HCT116 (cell line): Measurements from ENCODE around the gene TMEM164. TPM values are rescaled to one million over a fixed set of nuclear protein-coding genes. Genes with fewer than 3 reads are reported as not detected.

Experiments
- ATAC-seq: fragments of 200-7000 bp; cut with Tn5 transposase; 2 replicates; pipeline ENCODE4 v1.9.1; 2020; ENCODE audit warnings: mild to moderate bottlenecking, moderate library complexity
- BruUV-seq: library from RNA; stranded (reverse); fragments of 400-500 nt; replicated peaks from 2 replicates; lab custom pipeline; 2021; lab: Mats Ljungman, UMichigan
- CTCF ChIA-PET: fragments of 300-600 bp; sonication (Branson Sonifier 250); formaldehyde crosslinking; loops from one replicate; lab custom pipeline; 2021; ENCODE audit warnings: antibody characterized with exemption; lab: Charles Lee
- POLR2A ChIA-PET: fragments of 300-600, 350-600 bp; sonication (Branson Sonifier 250); formaldehyde crosslinking; loops from one replicate; lab custom pipeline; 2021; ENCODE audit warnings: antibody characterized with exemption; lab: Charles Lee
- RAD21 ChIA-PET, 2 experiments: fragments of 300-600 bp; sonication (Branson Sonifier 250); formaldehyde crosslinking; loops; one replicate each; lab custom pipeline; 2023; ENCODE audit warnings: low total read pairs in 2 of 2; ENCODE audit not compliant: uncharacterized antibody in 2 of 2, unreplicated experiment in 2 of 2, low non-redundant PET in 1 of 2; lab: Charles Lee
- DNase-seq: peaks from one replicate; pipeline ENCODE4 v3.0.0-alpha.2; 2010; ENCODE audit warnings: low read depth, low spot score
- H2AFZ ChIP-seq: fragments of 200-600 bp; shearing (Covaris generic), sonication (generic); 2 replicates; pipeline ENCODE4 v1.6.1; 2017; ENCODE audit warnings: low read depth, mixed run types, mixed read lengths, antibody characterized with exemption, low read length; ENCODE audit not compliant: poor library complexity, severe bottlenecking
- H3K27ac ChIP-seq: 2 replicates; pipeline ENCODE4 v1.5.1; 2012; ENCODE audit warnings: low read depth, low read length
- H3K27me3 ChIP-seq: fragments of 200-600 bp; sonication (generic); 2 replicates; pipeline ENCODE4 v1.6.1; 2016; ENCODE audit warnings: mixed run types, low read length, mixed read lengths; ENCODE audit not compliant: insufficient read depth
- H3K36me3 ChIP-seq, 2 experiments: fragments of 200-500 bp in 1 of 2; fragments of 200-600 bp in 1 of 2; sonication (Bioruptor generic) in 1 of 2; sonication (generic) in 1 of 2; 2 replicates each; pipeline versions ENCODE4 v1.5.1 to v1.6.1; 2014 to 2016; ENCODE audit warnings: low read length in 2 of 2, inconsistent platforms in 1 of 2, mixed read lengths in 1 of 2, mixed run types in 1 of 2; ENCODE audit not compliant: insufficient read depth in 2 of 2, control insufficient read depth in 1 of 2
- H3K4me1 ChIP-seq, 2 experiments: fragments of 200-600 bp in 1 of 2; sonication (generic) in 1 of 2; 2 replicates each; pipeline versions ENCODE4 v1.5.1 to v1.6.1; 2012 to 2017; ENCODE audit warnings: low read length in 2 of 2, inconsistent platforms in 1 of 2, mild to moderate bottlenecking in 1 of 2, mixed read lengths in 1 of 2, mixed run types in 1 of 2, moderate library complexity in 1 of 2; ENCODE audit not compliant: insufficient read depth in 2 of 2, control insufficient read depth in 1 of 2
- H3K4me2 ChIP-seq: fragments of 200-600 bp; sonication (generic); 2 replicates; pipeline ENCODE4 v1.6.1; 2017; ENCODE audit warnings: mixed run types, low read length, mixed read lengths
- H3K4me3 ChIP-seq, 2 experiments: fragments of 200-600 bp in 1 of 2; sonication (generic) in 1 of 2; replicated peaks in 1 of 2; 2 replicates each; pipeline ENCODE4 v1.5.1; 2011 to 2016; ENCODE audit warnings: low read length in 2 of 2, control low read depth in 1 of 2, low read depth in 1 of 2, mild to moderate bottlenecking in 1 of 2, mixed read lengths in 1 of 2, mixed run types in 1 of 2
- H3K79me2 ChIP-seq: fragments of 200-600 bp; sonication (generic); 2 replicates; pipeline ENCODE4 v1.6.1; 2017; ENCODE audit warnings: mild to moderate bottlenecking, mixed run types, low read length, moderate library complexity, mixed read lengths; ENCODE audit not compliant: insufficient read depth
- H3K9ac ChIP-seq: fragments of 200-600 bp; sonication (generic); 2 replicates; pipeline ENCODE4 v1.6.1; 2016; ENCODE audit warnings: low read length, mixed read lengths
- H3K9me2 ChIP-seq: fragments of 200-600 bp; sonication (generic), shearing (Covaris generic); 2 replicates; pipeline ENCODE4 v1.6.1; 2017; ENCODE audit warnings: mixed run types, mild to moderate bottlenecking, moderate library complexity; ENCODE audit not compliant: insufficient read depth
- H3K9me3 ChIP-seq, 2 experiments: fragments of 200-500 bp in 1 of 2; fragments of 200-600 bp in 1 of 2; sonication (Bioruptor generic) in 1 of 2; sonication (generic) in 1 of 2; 2 replicates each; pipeline ENCODE4 v1.6.1; 2014 to 2017; ENCODE audit warnings: low read length in 2 of 2, mixed read lengths in 2 of 2, inconsistent platforms in 1 of 2, low read depth in 1 of 2, mild to moderate bottlenecking in 1 of 2, mixed run types in 1 of 2, moderate library complexity in 1 of 2; ENCODE audit not compliant: control insufficient read depth in 1 of 2, insufficient read depth in 1 of 2
- H4K20me1 ChIP-seq: fragments of 200-600 bp; sonication (generic), shearing (Covaris generic); 2 replicates; pipeline ENCODE4 v1.6.1; 2017; ENCODE audit warnings: mixed run types, mild to moderate bottlenecking, moderate library complexity; ENCODE audit not compliant: insufficient read depth
- CBX3 ChIP-seq: IDR thresholded peaks from 2 replicates; pipeline ENCODE4 v1.6.1; 2012; ENCODE audit warnings: low read depth
- EGR1 ChIP-seq: IDR thresholded peaks from 2 replicates; pipeline ENCODE4 v1.6.1; 2012; ENCODE audit warnings: low read depth
- ELF1 ChIP-seq: IDR thresholded peaks from 2 replicates; pipeline ENCODE4 v1.6.1; 2012; ENCODE audit warnings: low read depth, borderline replicate concordance
- FOSL1 ChIP-seq: IDR thresholded peaks from 2 replicates; pipeline ENCODE4 v1.6.1; 2012; ENCODE audit warnings: low read depth
- JUND ChIP-seq: IDR thresholded peaks from 2 replicates; pipeline ENCODE4 v1.6.1; 2012
- POLR2A ChIP-seq: IDR thresholded peaks from 2 replicates; pipeline ENCODE4 v1.7.0; 2011; ENCODE audit warnings: borderline replicate concordance; ENCODE audit not compliant: insufficient read depth, insufficient read length; ENCODE audit errors: extremely low read depth
- POLR2AphosphoS5 ChIP-seq: IDR thresholded peaks from 2 replicates; pipeline ENCODE4 v1.6.1; 2011; ENCODE audit warnings: mild to moderate bottlenecking, low read depth, low read length, moderate library complexity
- RAD21 ChIP-seq: IDR thresholded peaks from 2 replicates; pipeline ENCODE4 v1.6.1; 2012; ENCODE audit warnings: low read depth, mild to moderate bottlenecking
- SIN3A ChIP-seq: IDR thresholded peaks from 2 replicates; pipeline ENCODE4 v1.6.1; 2012; ENCODE audit warnings: low read depth
- SP1 ChIP-seq: IDR thresholded peaks from 2 replicates; pipeline ENCODE4 v1.6.1; 2012; ENCODE audit warnings: low read depth
- SRF ChIP-seq: IDR thresholded peaks from 2 replicates; pipeline ENCODE4 v1.6.1; 2012; ENCODE audit warnings: low read depth
- TCF7L2 ChIP-seq: IDR thresholded peaks from 2 replicates; pipeline ENCODE4 v1.7.0; 2011; ENCODE audit warnings: borderline replicate concordance, inconsistent platforms; ENCODE audit not compliant: insufficient read depth, insufficient read length; ENCODE audit errors: extremely low read depth
- YY1 ChIP-seq: IDR thresholded peaks from 2 replicates; pipeline ENCODE4 v1.6.1; 2011; ENCODE audit warnings: low read length, low read depth, moderate library complexity, mild to moderate bottlenecking; ENCODE audit not compliant: insufficient replicate concordance; ENCODE audit errors: extremely low read depth
- ZFX ChIP-seq: fragments of 450-650 bp; IDR thresholded peaks from 2 replicates; pipeline ENCODE4 v1.6.1; 2017
- ZNF274 ChIP-seq: fragments of 200-500 bp; sonication (Bioruptor generic); IDR thresholded peaks from 2 replicates; pipeline ENCODE4 v1.6.1; 2014; ENCODE audit warnings: mild to moderate bottlenecking, low read depth, low read length, inconsistent platforms
- intact Hi-C: fragments of 100-400 bp; cut with micrococcal nuclease; formaldehyde crosslinking; loops from 2 replicates; pipeline ENCODE4 v1.10.0; 2022
- total RNA-seq: library from RNA; stranded (reverse); gene quantifications from one replicate; pipeline ENCODE4 v1.2.1, GENCODE V29; 2021; ENCODE audit not compliant: unreplicated experiment
- TF ChIP-seq, protein P1 (sequence below): IDR thresholded peaks from 2 replicates; pipeline ENCODE4 v1.6.1; 2012; ENCODE audit warnings: low read depth
- TF ChIP-seq, protein P2 (sequence below): IDR thresholded peaks from 2 replicates; pipeline ENCODE4 v1.6.1; 2011; ENCODE audit warnings: mild to moderate bottlenecking, low read length, moderate library complexity; ENCODE audit not compliant: insufficient replicate concordance; ENCODE audit errors: extremely low read depth
- TF ChIP-seq, protein P3 (sequence below): IDR thresholded peaks from 2 replicates; pipeline ENCODE4 v1.6.1; 2012

The TMEM164 gene
- total RNA-seq, 1 experiment from 2014 or later = 18.7 TPM

DNA sequence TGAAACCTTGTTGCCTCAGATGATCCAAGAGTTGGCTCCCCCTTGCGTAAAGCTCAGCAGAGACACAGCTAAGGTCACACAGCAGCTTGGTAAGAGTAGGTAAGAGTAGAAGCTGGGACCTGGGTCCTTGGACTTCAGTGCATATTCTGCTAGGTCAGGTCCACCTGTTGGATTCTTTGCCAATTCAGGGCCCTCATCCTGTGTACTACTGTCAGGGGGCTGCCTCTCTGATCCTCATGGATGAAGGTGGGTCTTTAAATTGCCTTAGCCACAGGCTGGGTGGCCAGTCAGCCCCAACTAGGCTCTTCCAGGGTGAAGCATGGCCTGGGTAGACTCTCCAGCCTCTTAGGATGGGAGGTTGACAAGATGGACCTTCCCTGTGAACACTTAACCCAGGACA lies 159.2 kb downstream of the TMEM164 start:
- Histone ChIP-seq H3K27ac (no peak overlapping the region), H3K79me2 (no peaks in the 10 kb centered on the region), H3K9me3 (no peaks in the 10 kb centered on the region), H3K36me3 (no peaks in the 10 kb centered on the region), H3K4me1 (peaks cover 0 to 4% of the 10 kb centered on the region in 2 experiments; a peak in 1 of 4 replicates), H3K9ac (no peak overlapping the region), H3K9me2 (no peaks in the 10 kb centered on the region), H3K27me3 (no peaks in the 10 kb centered on the region), H2AFZ (no peak overlapping the region), H4K20me1 (no peaks in the 10 kb centered on the region), H3K4me2 (no peak overlapping the region), H3K4me3 (no peak overlapping the region)
- RAD21 ChIA-PET = no interaction called here
- POLR2A ChIA-PET = no interaction called here
- CTCF ChIA-PET = interaction anchor here (1.6 kb wide), 1 partner anchor 16 kb away, joined by 6 read pairs; no protein-coding TSS in a partner anchor
- DNase-seq (no peak), ATAC-seq (no peak)
- TF ChIP-seq, protein P1, sequence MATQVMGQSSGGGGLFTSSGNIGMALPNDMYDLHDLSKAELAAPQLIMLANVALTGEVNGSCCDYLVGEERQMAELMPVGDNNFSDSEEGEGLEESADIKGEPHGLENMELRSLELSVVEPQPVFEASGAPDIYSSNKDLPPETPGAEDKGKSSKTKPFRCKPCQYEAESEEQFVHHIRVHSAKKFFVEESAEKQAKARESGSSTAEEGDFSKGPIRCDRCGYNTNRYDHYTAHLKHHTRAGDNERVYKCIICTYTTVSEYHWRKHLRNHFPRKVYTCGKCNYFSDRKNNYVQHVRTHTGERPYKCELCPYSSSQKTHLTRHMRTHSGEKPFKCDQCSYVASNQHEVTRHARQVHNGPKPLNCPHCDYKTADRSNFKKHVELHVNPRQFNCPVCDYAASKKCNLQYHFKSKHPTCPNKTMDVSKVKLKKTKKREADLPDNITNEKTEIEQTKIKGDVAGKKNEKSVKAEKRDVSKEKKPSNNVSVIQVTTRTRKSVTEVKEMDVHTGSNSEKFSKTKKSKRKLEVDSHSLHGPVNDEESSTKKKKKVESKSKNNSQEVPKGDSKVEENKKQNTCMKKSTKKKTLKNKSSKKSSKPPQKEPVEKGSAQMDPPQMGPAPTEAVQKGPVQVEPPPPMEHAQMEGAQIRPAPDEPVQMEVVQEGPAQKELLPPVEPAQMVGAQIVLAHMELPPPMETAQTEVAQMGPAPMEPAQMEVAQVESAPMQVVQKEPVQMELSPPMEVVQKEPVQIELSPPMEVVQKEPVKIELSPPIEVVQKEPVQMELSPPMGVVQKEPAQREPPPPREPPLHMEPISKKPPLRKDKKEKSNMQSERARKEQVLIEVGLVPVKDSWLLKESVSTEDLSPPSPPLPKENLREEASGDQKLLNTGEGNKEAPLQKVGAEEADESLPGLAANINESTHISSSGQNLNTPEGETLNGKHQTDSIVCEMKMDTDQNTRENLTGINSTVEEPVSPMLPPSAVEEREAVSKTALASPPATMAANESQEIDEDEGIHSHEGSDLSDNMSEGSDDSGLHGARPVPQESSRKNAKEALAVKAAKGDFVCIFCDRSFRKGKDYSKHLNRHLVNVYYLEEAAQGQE = no peak
- TF ChIP-seq FOSL1 = no peak
- TF ChIP-seq EGR1 = no peak
- TF ChIP-seq ELF1 = no peak
- TF ChIP-seq, protein P2, sequence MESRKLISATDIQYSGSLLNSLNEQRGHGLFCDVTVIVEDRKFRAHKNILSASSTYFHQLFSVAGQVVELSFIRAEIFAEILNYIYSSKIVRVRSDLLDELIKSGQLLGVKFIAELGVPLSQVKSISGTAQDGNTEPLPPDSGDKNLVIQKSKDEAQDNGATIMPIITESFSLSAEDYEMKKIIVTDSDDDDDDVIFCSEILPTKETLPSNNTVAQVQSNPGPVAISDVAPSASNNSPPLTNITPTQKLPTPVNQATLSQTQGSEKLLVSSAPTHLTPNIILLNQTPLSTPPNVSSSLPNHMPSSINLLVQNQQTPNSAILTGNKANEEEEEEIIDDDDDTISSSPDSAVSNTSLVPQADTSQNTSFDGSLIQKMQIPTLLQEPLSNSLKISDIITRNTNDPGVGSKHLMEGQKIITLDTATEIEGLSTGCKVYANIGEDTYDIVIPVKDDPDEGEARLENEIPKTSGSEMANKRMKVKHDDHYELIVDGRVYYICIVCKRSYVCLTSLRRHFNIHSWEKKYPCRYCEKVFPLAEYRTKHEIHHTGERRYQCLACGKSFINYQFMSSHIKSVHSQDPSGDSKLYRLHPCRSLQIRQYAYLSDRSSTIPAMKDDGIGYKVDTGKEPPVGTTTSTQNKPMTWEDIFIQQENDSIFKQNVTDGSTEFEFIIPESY = no peak
- TF ChIP-seq RAD21 = no peak
- TF ChIP-seq CBX3 = no peak
- TF ChIP-seq POLR2AphosphoS5 = no peak
- no peak for TF ChIP-seq SP1
- TF ChIP-seq SRF = no peak
- TF ChIP-seq ZNF274 = no peak
- TF ChIP-seq JUND = no peak
- TF ChIP-seq, protein P3, sequence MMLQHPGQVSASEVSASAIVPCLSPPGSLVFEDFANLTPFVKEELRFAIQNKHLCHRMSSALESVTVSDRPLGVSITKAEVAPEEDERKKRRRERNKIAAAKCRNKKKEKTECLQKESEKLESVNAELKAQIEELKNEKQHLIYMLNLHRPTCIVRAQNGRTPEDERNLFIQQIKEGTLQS = no peak
- TF ChIP-seq POLR2A = no peak
- no peak for TF ChIP-seq ZFX
- no peak for TF ChIP-seq YY1
- no peak for TF ChIP-seq SIN3A
- TF ChIP-seq TCF7L2 = no peak
- intact Hi-C loops = no loop called here
- BruUV-seq = no TSS peak
